ENCODE results near the gene UBR3. TPM values are rescaled to one million over a fixed set of nuclear protein-coding genes. Genes with fewer than 3 reads are reported as not detected.

The UBR3 gene
- total and polyA plus RNA-seq, 10 donors, result 7.2 to 119 (median 54.3) TPM

DNA sequence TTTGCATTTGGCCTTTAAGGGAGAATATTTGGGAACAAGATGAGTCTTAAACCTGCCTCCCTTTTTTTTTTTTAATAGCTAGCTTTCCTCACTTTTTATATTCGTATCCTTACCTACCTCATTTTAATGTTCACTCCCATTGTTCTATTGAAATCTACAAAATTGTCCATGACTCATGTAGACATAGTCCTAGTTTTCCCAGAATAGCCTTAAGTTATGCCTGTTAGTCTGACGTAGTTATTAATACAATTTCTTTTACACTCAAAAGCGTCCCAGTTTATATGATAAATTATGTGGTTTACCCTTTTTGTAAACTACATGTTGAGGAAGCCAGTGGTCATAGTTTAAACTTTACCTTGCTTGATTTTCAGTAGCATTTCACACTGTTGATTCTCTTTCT lies 73.4 kb downstream of the UBR3 start:
- WGBS, 5 donors, result 93 to 99% (median 96%) methylated on average over 3 of the region's 3 CpGs
- H3K4me1 ChIP-seq, result no peaks in the 10 kb centered on the region
- peaks cover 0 to 69% (median 9%) of the 10 kb centered on the region in 6 donors for H3K36me3 ChIP-seq
- no peak overlapping the region for H3K27ac ChIP-seq
- no peak overlapping the region for H3K4me3 ChIP-seq
- TF ChIP-seq, protein P1, sequence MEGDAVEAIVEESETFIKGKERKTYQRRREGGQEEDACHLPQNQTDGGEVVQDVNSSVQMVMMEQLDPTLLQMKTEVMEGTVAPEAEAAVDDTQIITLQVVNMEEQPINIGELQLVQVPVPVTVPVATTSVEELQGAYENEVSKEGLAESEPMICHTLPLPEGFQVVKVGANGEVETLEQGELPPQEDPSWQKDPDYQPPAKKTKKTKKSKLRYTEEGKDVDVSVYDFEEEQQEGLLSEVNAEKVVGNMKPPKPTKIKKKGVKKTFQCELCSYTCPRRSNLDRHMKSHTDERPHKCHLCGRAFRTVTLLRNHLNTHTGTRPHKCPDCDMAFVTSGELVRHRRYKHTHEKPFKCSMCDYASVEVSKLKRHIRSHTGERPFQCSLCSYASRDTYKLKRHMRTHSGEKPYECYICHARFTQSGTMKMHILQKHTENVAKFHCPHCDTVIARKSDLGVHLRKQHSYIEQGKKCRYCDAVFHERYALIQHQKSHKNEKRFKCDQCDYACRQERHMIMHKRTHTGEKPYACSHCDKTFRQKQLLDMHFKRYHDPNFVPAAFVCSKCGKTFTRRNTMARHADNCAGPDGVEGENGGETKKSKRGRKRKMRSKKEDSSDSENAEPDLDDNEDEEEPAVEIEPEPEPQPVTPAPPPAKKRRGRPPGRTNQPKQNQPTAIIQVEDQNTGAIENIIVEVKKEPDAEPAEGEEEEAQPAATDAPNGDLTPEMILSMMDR (IDR thresholded peaks at IDR 0.05 in 8 of 11, conservative IDR thresholded peaks at IDR 0.05 in 3 of 11), result no peak
- no peak for TF ChIP-seq POLR2AphosphoS5 (IDR thresholded peaks at IDR 0.05)
- no peaks in the 10 kb centered on the region for H3K27me3 ChIP-seq (replicated peaks in 1 of 7)
- no peak for DNase-seq
- no peaks in the 10 kb centered on the region for H3K9me3 ChIP-seq
- intact Hi-C loops (cut with DNase I; ENCODE audit: low total_unique reads), result no loop called here

- TF ChIP-seq POLR2AphosphoS5 (IDR thresholded peaks at IDR 0.05) (no peak), POLR2A (IDR thresholded peaks at IDR 0.05) (no peak)
- TF ChIP-seq, protein P1 (IDR thresholded peaks at IDR 0.05 in 8 of 11, conservative IDR thresholded peaks at IDR 0.05 in 3 of 11), result no peak
- no peak overlapping the region for H3K4me3 ChIP-seq
- H3K27ac ChIP-seq, result no peak overlapping the region
- WGBS, 5 donors, result 97 to 99% (median 98%) methylated on average over 2 of the region's 2 CpGs
- no peaks in the 10 kb centered on the region for H3K4me1 ChIP-seq
- peaks cover 0 to 55% (median 5%) of the 10 kb centered on the region in 6 donors for H3K36me3 ChIP-seq
- intact Hi-C loops (cut with DNase I; ENCODE audit: low total_unique reads), result no loop called here
- H3K27me3 ChIP-seq (replicated peaks in 1 of 7), result no peaks in the 10 kb centered on the region
- no peak for DNase-seq
- H3K9me3 ChIP-seq, result no peaks in the 10 kb centered on the region
Measured at GRCh38 chr2:169906731-169907130, 79.5 kb downstream of the UBR3 start.

DNA sequence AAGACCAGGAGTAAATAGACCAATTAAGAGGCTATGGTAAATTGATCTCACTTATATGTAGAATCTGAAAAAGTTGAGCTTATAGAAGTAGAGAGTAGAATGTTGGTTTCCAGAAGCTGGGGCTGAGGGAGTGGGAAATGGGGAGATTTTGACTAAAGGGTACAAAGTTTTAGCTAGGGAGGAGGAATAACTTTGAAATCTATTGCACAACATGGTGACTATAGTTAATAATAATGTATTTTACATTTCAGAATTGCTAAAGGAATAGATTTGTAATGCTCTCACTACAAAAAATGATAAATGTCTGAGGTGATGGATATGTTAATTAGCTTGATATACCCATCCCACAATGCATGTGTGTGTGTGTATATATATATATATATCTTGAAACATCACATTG lies 82.1 kb downstream of the UBR3 start:
- Histone ChIP-seq H3K4me3 (no peak overlapping the region), H3K9me3 (no peaks in the 10 kb centered on the region), H3K27ac (no peak overlapping the region), H3K4me1 (no peaks in the 10 kb centered on the region), H3K27me3 (replicated peaks in 1 of 7) (no peaks in the 10 kb centered on the region), H3K36me3 (peaks cover 0 to 60% (median 4%) of the 10 kb centered on the region in 6 donors)
- intact Hi-C loops (cut with DNase I; ENCODE audit: low total_unique reads), result no loop called here
- TF ChIP-seq POLR2AphosphoS5 (IDR thresholded peaks at IDR 0.05) (no peak), POLR2A (IDR thresholded peaks at IDR 0.05) (no peak)
- TF ChIP-seq, protein P1 (IDR thresholded peaks at IDR 0.05 in 8 of 11, conservative IDR thresholded peaks at IDR 0.05 in 3 of 11), result no peak
- DNase-seq, result no peak

- DNase-seq, result no peak
Measured at GRCh38 chr2:169910109-169910799, 83.0 kb downstream of the UBR3 start.

More at GRCh38 chr2:169910109-169910799, 83.0 kb downstream of the UBR3 start:
- 74 to 84% (median 80%) methylated on average over 6 to 7 of the region's 7 CpGs for WGBS, 5 donors
- peaks cover 0 to 64% (median 4%) of the 10 kb centered on the region in 6 donors for H3K36me3 ChIP-seq
- H3K9me3 ChIP-seq, result no peaks in the 10 kb centered on the region
- intact Hi-C loops (cut with DNase I; ENCODE audit: low total_unique reads), result loop anchor here (10.0 kb wide), 1 partner anchor 85 kb away; the partner anchor contains the start of genes METTL5 and UBR3
- no peak overlapping the region for H3K4me3 ChIP-seq
- no peak for TF ChIP-seq POLR2AphosphoS5 (IDR thresholded peaks at IDR 0.05)
- TF ChIP-seq, protein P1 (IDR thresholded peaks at IDR 0.05 in 8 of 11, conservative IDR thresholded peaks at IDR 0.05 in 3 of 11), result no peak
- TF ChIP-seq POLR2A (IDR thresholded peaks at IDR 0.05), result no peak
- H3K27me3 ChIP-seq (replicated peaks in 1 of 7), result no peaks in the 10 kb centered on the region
- H3K27ac ChIP-seq, result no peak overlapping the region
- H3K4me1 ChIP-seq, result no peaks in the 10 kb centered on the region
